GM06990 (cell line): Measurements from ENCODE around the gene TPRG1L.
"Not testable (repeated sequence)": the region's sequence is repeated elsewhere in the genome, so short reads cannot be mapped to it uniquely, and the experiment has no call there.

ENCODE experiments used
- DNase-seq: peaks from one replicate; pipeline ENCODE4 v3.0.0-alpha.2; 2011; ENCODE audit not compliant: insufficient read length; ENCODE audit errors: extremely low read depth
- H3K27me3 ChIP-seq: replicated peaks from 2 replicates; pipeline ENCODE4 v1.6.0; 2011; ENCODE audit warnings: low read length; ENCODE audit not compliant: control insufficient read depth, insufficient read depth
- H3K36me3 ChIP-seq: 2 replicates; pipeline ENCODE4 v1.5.1; 2011; ENCODE audit warnings: low read length; ENCODE audit not compliant: control insufficient read depth, insufficient read depth
- H3K4me3 ChIP-seq: replicated peaks from 2 replicates; pipeline ENCODE4 v1.5.1; 2011; ENCODE audit warnings: low read depth, mild to moderate bottlenecking, control low read depth, low read length
- CTCF ChIP-seq: IDR thresholded peaks from 2 replicates; pipeline ENCODE4 v1.5.1; 2011; ENCODE audit warnings: low read length, control low read depth, mild to moderate bottlenecking, inconsistent platforms; ENCODE audit not compliant: insufficient read depth, poor library complexity, severe bottlenecking

The TPRG1L gene

GRCh38 chr1:3578906-3579305 lies 45.9 kb upstream of the TPRG1L start:
- no peak for DNase-seq
- Histone ChIP-seq H3K4me3 (no peak overlapping the region), H3K27me3 (no peaks in the 10 kb centered on the region), H3K36me3 (no peaks in the 10 kb centered on the region)
- no peak for TF ChIP-seq CTCF

DNA sequence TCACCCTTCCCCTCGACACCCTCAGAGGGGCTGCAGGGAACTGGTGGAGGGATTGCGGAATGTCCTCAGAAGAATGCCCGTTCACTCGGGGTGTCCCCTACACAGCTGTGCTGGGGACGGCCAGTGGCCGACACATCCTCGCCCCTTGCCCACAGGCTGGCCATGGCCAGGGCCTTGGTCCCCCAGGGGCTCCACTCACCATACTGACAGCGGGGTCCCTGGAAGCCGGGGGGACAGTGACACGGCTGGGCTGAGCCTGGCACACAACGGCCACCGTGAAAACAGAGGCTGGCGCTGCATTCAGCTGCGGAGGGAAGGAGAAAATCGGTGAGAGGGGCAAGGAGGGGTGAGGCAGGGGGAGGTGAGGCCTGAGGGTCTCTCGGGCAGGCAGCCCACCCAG lies 45.2 kb upstream of the TPRG1L start:
- H3K27me3 ChIP-seq: no peaks in the 10 kb centered on the region
- H3K4me3 ChIP-seq: no peak overlapping the region
- no peak for DNase-seq
- no peak for TF ChIP-seq CTCF
- no peaks in the 10 kb centered on the region for H3K36me3 ChIP-seq

GRCh38 chr1:3580231-3580630 lies 44.6 kb upstream of the TPRG1L start:
- no peaks in the 10 kb centered on the region for H3K27me3 ChIP-seq
- DNase-seq: no peak
- no peak overlapping the region for H3K4me3 ChIP-seq
- no peaks in the 10 kb centered on the region for H3K36me3 ChIP-seq
- no peak for TF ChIP-seq CTCF

GRCh38 chr1:3581296-3582036 lies 43.3 kb upstream of the TPRG1L start:
- Histone ChIP-seq H3K36me3 (no peaks in the 10 kb centered on the region), H3K27me3 (no peaks in the 10 kb centered on the region), H3K4me3 (no peak overlapping the region)
- no peak for DNase-seq
- no peak for TF ChIP-seq CTCF

- H3K27me3 ChIP-seq, DNase-seq, H3K36me3 ChIP-seq, H3K4me3 ChIP-seq: not testable (repeated sequence)
Observed at GRCh38 chr1:3583751-3584150, 41.1 kb upstream of the TPRG1L start.

DNA sequence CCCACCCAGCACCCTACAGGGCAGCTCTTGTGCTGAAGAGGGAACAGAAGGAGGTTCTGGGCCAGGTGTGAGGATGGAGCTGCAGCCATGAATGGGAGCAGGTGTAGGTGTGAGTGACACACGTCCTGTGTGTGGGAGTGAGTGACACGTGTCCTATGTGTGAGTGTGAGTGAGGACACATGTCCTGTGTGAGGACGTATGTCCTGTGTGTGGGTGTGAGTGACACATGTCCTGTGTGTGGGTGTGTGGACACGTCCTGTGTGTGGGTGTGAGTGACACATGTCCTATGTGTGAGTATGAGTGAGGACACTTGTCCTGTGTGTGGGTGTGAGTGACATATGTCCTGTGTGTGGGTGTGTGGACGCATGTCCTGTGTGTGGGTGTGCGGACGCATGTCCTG lies 39.9 kb upstream of the TPRG1L start:
- TF ChIP-seq CTCF: no peak
- no peaks in the 10 kb centered on the region for H3K36me3 ChIP-seq
- no peaks in the 10 kb centered on the region for H3K27me3 ChIP-seq
- no peak for DNase-seq
- no peak overlapping the region for H3K4me3 ChIP-seq

DNA sequence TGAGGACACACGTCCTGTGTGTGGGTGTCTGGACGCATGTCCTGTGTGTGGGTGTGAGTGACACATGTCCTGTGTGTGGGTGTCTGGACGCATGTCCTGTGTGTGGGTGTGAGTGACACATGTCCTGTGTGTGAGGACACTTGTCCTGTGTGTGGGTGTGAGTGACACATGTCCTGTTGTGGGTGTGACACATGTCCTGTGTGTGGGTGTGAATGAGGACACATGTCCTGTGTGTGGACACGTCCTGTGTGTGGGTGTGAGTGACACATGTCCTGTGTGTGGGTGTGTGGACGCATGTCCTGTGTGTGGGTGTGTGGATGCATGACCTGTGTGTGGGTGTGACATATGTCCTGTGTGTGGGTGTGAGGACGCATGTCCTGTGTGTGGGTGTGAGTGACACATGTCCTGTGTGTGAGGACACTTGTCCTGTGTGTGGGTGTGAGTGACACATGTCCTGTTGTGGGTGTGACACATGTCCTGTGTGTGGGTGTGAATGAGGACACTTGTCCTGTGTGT lies 39.4 kb upstream of the TPRG1L start:
- not testable (repeated sequence) for H3K36me3 ChIP-seq, H3K27me3 ChIP-seq, DNase-seq, H3K4me3 ChIP-seq
